ENCODE measurements around the gene POLG2.

GRCh38 chr17:64447526-64447925 is 49.3 kb downstream of the POLG2 start:
- TF ChIP-seq POLR2A (IDR thresholded peaks at IDR 0.05; ENCODE audit: low read depth) (no peak), CTCF (IDR thresholded peaks at IDR 0.05) (no peak)
